H1 (cell line): Measurements from ENCODE around the gene ZNF440. TPM values are rescaled to one million over a fixed set of nuclear protein-coding genes. Genes with fewer than 3 reads are reported as not detected.

Experiments
- SP1 ChIP-seq: IDR thresholded peaks from 2 replicates; pipeline ENCODE4 v1.6.1; 2011; ENCODE audit warnings: low read depth, low read length
- TAF7 ChIP-seq: optimal IDR thresholded peaks from 2 replicates; pipeline ENCODE3; 2011; ENCODE audit warnings: low read depth, mild to moderate bottlenecking, inconsistent platforms, low read length, moderate library complexity, borderline replicate concordance
- polyA plus RNA-seq, 7 experiments: library from polyadenylated mRNA; depleted of rRNA in 3 of 7; stranded (reverse) in 5 of 7; unstranded in 2 of 7; fragments of >200 nt in 5 of 7; fragments of 200-250 nt in 2 of 7; gene quantifications; 1 replicate in 5 of 7; 2 replicates in 1 of 7; 4 replicates in 1 of 7; pipeline versions ENCODE4 v1.2.1 to v1.2.3, GENCODE V29; 2011 to 2013; ENCODE audit warnings: missing spikeins in 2 of 7, mixed read lengths in 2 of 7
- total RNA-seq: library from RNA; stranded (reverse); fragmentation: NEBNext Ultra II Directional; extraction: Animal tissue kit (Norgen Biotek cat#: 25700); gene quantifications from 2 replicates; pipeline ENCODE4 v1.2.1, GENCODE V29; 2021

Gene ZNF440
- total and polyA plus RNA-seq, 2 of the 8 experiments (the other 6 are each of a cell fraction or from before 2014, with no cell fraction given) = 0.77 to 6.5 TPM

GRCh38 chr19:11873762-11874161, 59.7 kb downstream of the ZNF440 start (continued):
- TF ChIP-seq TAF7 (no peak), SP1 (no peak)
